NB4 (cell line): ENCODE measurements around the gene CERCAM.

Source experiments
- TF ChIP-seq, protein P1 (sequence below): IDR thresholded peaks from one replicate; pipeline ENCODE4 v1.5.1; 2012; ENCODE audit warnings: low read depth, low read length
- TF ChIP-seq, protein P2 (sequence below): IDR thresholded peaks from 2 replicates; pipeline ENCODE4 v1.6.1; 2011; ENCODE audit warnings: low read depth, low read length

DNA sequence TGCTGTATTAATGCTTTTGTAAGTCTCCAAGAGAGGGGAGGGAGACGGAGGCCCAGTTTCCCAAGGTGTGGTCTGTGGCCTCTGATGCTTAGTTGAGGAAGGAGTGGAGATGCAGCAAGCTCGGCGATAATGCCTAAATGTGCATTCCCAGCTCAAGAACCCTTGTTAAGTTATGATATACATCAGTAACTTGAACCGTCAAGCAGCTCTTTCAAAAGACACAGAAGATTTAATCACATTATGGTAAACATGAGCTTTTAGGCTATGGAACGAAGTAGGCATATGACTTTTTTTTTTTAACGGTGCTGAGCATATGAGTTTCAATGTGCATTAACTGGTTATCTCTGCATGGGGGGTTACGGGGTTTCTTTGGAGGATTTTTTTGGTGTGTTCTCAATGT lies 61.5 kb downstream of the CERCAM start:
- TF ChIP-seq, protein P1, sequence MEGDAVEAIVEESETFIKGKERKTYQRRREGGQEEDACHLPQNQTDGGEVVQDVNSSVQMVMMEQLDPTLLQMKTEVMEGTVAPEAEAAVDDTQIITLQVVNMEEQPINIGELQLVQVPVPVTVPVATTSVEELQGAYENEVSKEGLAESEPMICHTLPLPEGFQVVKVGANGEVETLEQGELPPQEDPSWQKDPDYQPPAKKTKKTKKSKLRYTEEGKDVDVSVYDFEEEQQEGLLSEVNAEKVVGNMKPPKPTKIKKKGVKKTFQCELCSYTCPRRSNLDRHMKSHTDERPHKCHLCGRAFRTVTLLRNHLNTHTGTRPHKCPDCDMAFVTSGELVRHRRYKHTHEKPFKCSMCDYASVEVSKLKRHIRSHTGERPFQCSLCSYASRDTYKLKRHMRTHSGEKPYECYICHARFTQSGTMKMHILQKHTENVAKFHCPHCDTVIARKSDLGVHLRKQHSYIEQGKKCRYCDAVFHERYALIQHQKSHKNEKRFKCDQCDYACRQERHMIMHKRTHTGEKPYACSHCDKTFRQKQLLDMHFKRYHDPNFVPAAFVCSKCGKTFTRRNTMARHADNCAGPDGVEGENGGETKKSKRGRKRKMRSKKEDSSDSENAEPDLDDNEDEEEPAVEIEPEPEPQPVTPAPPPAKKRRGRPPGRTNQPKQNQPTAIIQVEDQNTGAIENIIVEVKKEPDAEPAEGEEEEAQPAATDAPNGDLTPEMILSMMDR, result no peak
- TF ChIP-seq, protein P2, sequence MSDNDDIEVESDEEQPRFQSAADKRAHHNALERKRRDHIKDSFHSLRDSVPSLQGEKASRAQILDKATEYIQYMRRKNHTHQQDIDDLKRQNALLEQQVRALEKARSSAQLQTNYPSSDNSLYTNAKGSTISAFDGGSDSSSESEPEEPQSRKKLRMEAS, result no peak
